Thymus (tissue), 11 donors: Measurements from ENCODE around the gene TLE4. TPM values are rescaled to one million over a fixed set of nuclear protein-coding genes. Genes with fewer than 3 reads are reported as not detected.

Experiments used
- DNase-seq, 9 donors: peaks; one replicate each; pipeline ENCODE4 v3.0.0-alpha.2; 2013; ENCODE audit warnings: low spot score in 9 of 9, low read depth in 6 of 9, missing footprints in 1 of 9
- H3K27ac ChIP-seq, 2 donors: one replicate each; pipeline ENCODE4 v1.5.1; 2013; ENCODE audit warnings: control low read depth in 1 of 2, low read depth in 1 of 2, low read length in 1 of 2, mild to moderate bottlenecking in 1 of 2, moderate library complexity in 1 of 2
- H3K27me3 ChIP-seq, 2 donors: one replicate each; pipeline ENCODE4 v1.5.1; 2013; ENCODE audit warnings: low read length in 1 of 2; ENCODE audit not compliant: control insufficient read depth in 2 of 2, insufficient read depth in 1 of 2
- H3K36me3 ChIP-seq, 2 donors: one replicate each; pipeline ENCODE4 v1.5.1; 2013; ENCODE audit warnings: low read length in 1 of 2, mild to moderate bottlenecking in 1 of 2, moderate library complexity in 1 of 2; ENCODE audit not compliant: control insufficient read depth in 2 of 2, insufficient read depth in 2 of 2
- H3K4me1 ChIP-seq, 2 donors: one replicate each; pipeline ENCODE4 v1.5.1; 2013; ENCODE audit warnings: low read length in 2 of 2; ENCODE audit not compliant: control insufficient read depth in 2 of 2, insufficient read depth in 2 of 2
- H3K4me3 ChIP-seq, 2 donors: one replicate each; pipeline ENCODE4 v1.5.1; 2013; ENCODE audit warnings: low read length in 2 of 2, control low read depth in 1 of 2, mild to moderate bottlenecking in 1 of 2
- H3K9me3 ChIP-seq, 2 donors: one replicate each; pipeline ENCODE4 v1.5.1; 2013; ENCODE audit warnings: low read length in 1 of 2, mild to moderate bottlenecking in 1 of 2; ENCODE audit not compliant: control insufficient read depth in 2 of 2, insufficient read depth in 1 of 2
- WGBS: extraction: QIAGEN DNeasy Blood & Tissue Kit; methylation state at CpG from one replicate; pipeline ENCODE4 v1.1.7; 2013; 5-methylcytosine and 5-hydroxymethylcytosine counted together
- polyA plus RNA-seq: library from polyadenylated mRNA; stranded (reverse); fragments of 200-250 nt; gene quantifications from one replicate; pipeline ENCODE4 v1.2.3, GENCODE V29; 2013
- total RNA-seq: library from RNA; stranded (reverse); fragments of 120-200 nt; gene quantifications from one replicate; pipeline ENCODE4 v1.2.4, GENCODE V29; 2013
- donor health status: healthy.

TLE4 gene
- total and polyA plus RNA-seq, 2 donors: 22.6 to 26.9 TPM

- DNase-seq: no peak
- H3K36me3 ChIP-seq: no peaks in the 10 kb centered on the region
- 96% methylated on average over 4 of the region's 4 CpGs for WGBS
Observed at GRCh38 chr9:79551586-79551985, 20.2 kb upstream of the TLE4 start.

DNA sequence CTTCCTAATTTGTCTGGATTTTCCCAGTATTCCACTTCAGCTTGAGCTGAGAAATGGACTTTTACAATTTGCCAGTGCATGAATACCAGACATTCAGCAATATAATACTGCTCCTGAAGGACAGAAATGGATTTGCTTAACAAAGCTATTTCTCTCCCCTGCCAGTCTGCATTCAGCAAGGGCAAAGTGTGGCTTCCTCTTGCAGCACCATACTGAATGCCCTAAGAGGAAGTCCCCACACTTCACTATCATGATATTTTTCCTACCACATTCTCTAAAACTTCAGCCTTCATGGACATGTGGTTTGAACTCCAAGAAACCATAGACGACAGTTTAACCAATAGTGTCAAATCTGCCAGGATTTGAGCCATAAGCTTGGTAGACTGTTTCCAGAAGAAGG is 19.8 kb upstream of the TLE4 start:
- no peaks in the 10 kb centered on the region for H3K27me3 ChIP-seq
- H3K9me3 ChIP-seq: no peaks in the 10 kb centered on the region
- DNase-seq: no peak
- H3K27ac ChIP-seq: no peak overlapping the region
- 63% methylated on average over 1 of the region's 1 CpG for WGBS
- H3K36me3 ChIP-seq: no peaks in the 10 kb centered on the region
- H3K4me3 ChIP-seq: no peak overlapping the region
- no peaks in the 10 kb centered on the region for H3K4me1 ChIP-seq

More at GRCh38 chr9:79551586-79551985, 20.2 kb upstream of the TLE4 start:
- no peaks in the 10 kb centered on the region for H3K27me3 ChIP-seq
- H3K9me3 ChIP-seq: no peaks in the 10 kb centered on the region
- no peak overlapping the region for H3K4me3 ChIP-seq
- H3K27ac ChIP-seq: no peak overlapping the region
- H3K4me1 ChIP-seq: no peaks in the 10 kb centered on the region

GRCh38 chr9:79555474-79556089 is 16.2 kb upstream of the TLE4 start:
- no peaks in the 10 kb centered on the region for H3K27me3 ChIP-seq
- H3K4me1 ChIP-seq: no peaks in the 10 kb centered on the region
- H3K27ac ChIP-seq: no peak overlapping the region
- no peak for DNase-seq
- no peaks in the 10 kb centered on the region for H3K9me3 ChIP-seq
- no peak overlapping the region for H3K4me3 ChIP-seq
- WGBS: 96% methylated on average over 5 of the region's 5 CpGs
- no peaks in the 10 kb centered on the region for H3K36me3 ChIP-seq

DNA sequence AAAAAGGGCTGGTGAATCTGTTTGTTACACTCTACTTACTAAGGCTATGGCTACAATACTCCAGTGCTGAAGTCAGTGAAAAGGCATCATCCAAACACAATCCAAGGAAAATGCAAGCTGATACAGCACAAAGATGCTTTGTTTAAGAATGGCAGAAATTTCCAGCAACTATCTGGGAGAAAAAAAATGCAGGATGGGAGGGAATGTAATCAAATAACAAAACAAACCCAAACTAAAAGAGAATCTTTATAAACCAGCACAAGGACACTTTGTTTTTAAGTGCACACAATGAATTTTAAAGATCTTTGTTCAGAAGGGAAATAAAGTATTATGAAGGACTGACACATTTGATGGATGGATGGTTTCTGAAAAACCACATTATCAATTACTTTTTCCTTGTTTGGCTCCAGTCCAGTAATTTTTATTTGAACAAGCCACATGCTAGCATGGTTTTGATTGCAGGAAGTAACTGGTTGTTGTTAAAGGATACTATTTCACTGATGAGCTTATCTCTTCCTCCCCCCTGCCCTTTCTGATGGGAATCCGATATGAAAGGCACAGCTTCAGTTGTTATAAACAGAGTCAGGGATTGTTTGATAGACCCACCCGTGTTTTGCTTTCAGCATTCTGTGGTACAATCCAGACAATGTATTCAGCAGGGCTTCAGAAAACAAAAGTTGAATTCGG is 12.1 kb upstream of the TLE4 start:
- H3K27ac ChIP-seq: no peak overlapping the region
- no peaks in the 10 kb centered on the region for H3K9me3 ChIP-seq
- no peaks in the 10 kb centered on the region for H3K27me3 ChIP-seq
- H3K36me3 ChIP-seq: no peaks in the 10 kb centered on the region
- peaks cover 0 to 1% of the 10 kb centered on the region in 2 donors for H3K4me1 ChIP-seq
- no peak for DNase-seq
- WGBS: 45% methylated on average over 3 of the region's 3 CpGs
- no peak overlapping the region for H3K4me3 ChIP-seq

- Histone ChIP-seq H3K27me3 (no peaks in the 10 kb centered on the region), H3K27ac (no peak overlapping the region), H3K36me3 (no peaks in the 10 kb centered on the region), H3K4me3 (no peak overlapping the region), H3K9me3 (peaks cover 0 to 3% of the 10 kb centered on the region in 2 donors), H3K4me1 (peaks cover 5 to 8% of the 10 kb centered on the region in 2 donors)
- no peak for DNase-seq
- WGBS: 98% methylated on average over 5 of the region's 5 CpGs
Observed at GRCh38 chr9:79562749-79563386, 8.9 kb upstream of the TLE4 start.

DNA sequence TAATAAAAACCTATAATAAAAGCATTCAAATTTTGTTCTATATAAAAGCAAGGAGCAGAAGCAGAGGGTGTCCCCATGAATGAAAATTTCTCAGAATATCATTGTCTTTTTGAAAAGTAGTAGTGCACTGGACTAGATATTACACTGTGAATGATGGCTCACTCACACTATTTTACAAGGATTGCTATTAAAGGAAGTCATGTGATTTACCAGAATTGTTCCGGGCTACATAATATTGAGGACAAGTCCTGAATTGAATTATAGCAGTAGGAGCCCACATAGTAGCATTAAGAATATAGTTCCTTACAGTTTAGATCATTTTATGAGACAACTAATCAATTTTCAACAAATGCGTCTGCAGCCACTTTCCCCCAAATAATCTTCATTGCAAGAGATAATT is 7.7 kb upstream of the TLE4 start:
- Histone ChIP-seq H3K9me3 (peaks cover 0 to 3% of the 10 kb centered on the region in 2 donors), H3K27me3 (no peaks in the 10 kb centered on the region), H3K4me1 (peaks cover 5 to 8% of the 10 kb centered on the region in 2 donors), H3K36me3 (no peaks in the 10 kb centered on the region), H3K4me3 (no peak overlapping the region), H3K27ac (no peak overlapping the region)
- no peak for DNase-seq
- 92% methylated on average over 2 of the region's 2 CpGs for WGBS

GRCh38 chr9:79565245-79565644 is 6.5 kb upstream of the TLE4 start:
- no peaks in the 10 kb centered on the region for H3K36me3 ChIP-seq
- peak in 2 of 9 donors; percentile 23 to 40 for DNase-seq
- peaks cover 0 to 3% of the 10 kb centered on the region in 2 donors for H3K9me3 ChIP-seq
- H3K4me3 ChIP-seq: no peak overlapping the region
- H3K27ac ChIP-seq: peak overlapping the region in 1 of 2 donors; percentile 2
- WGBS: 68% methylated on average over 2 of the region's 2 CpGs
- H3K27me3 ChIP-seq: peaks cover 0 to 4% of the 10 kb centered on the region in 2 donors
- peaks cover 6 to 13% of the 10 kb centered on the region in 2 donors for H3K4me1 ChIP-seq

GRCh38 chr9:79567671-79568098 is 4.1 kb upstream of the TLE4 start:
- 91% methylated on average over 2 of the region's 2 CpGs for WGBS
- peak in 2 of 9 donors; percentile 17 to 36 for DNase-seq

More at GRCh38 chr9:79567671-79568098, 4.1 kb upstream of the TLE4 start:
- Histone ChIP-seq H3K36me3 (no peaks in the 10 kb centered on the region), H3K4me1 (peaks cover 8 to 16% of the 10 kb centered on the region in 2 donors), H3K9me3 (peaks cover 0 to 3% of the 10 kb centered on the region in 2 donors), H3K27me3 (peaks cover 0 to 8% of the 10 kb centered on the region in 2 donors), H3K4me3 (no peak overlapping the region), H3K27ac (no peak overlapping the region)
